ENCODE measurements around the gene PLXNA1.

DNA sequence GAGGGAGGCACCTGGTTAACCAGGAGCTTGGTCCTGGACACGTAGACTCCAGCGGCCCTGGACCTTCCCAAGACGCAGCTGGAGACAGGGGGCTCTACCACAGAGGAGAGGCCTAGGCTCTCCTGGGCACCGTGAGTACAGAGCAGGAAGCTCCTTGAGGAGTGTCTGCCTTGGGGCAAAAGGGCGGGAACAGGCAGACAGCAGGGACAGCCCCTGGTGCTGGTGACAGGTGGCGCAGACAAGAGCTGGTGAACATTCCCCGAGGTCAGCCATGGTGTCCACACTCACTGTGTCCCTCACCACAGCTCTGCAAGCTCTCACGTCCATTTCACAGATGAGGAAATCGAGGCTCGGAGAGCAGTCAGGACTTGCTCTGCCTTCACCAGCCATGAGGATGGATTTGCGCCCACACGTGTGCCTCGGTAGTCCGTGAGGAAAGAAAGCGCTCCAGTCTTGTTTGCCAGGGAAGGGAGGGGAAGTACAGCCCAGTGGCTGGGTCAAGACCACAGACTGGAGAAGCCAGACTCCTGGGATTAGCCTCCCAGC is 2.6 kb upstream of the PLXNA1 start:
- TF ChIP-seq, protein P1, sequence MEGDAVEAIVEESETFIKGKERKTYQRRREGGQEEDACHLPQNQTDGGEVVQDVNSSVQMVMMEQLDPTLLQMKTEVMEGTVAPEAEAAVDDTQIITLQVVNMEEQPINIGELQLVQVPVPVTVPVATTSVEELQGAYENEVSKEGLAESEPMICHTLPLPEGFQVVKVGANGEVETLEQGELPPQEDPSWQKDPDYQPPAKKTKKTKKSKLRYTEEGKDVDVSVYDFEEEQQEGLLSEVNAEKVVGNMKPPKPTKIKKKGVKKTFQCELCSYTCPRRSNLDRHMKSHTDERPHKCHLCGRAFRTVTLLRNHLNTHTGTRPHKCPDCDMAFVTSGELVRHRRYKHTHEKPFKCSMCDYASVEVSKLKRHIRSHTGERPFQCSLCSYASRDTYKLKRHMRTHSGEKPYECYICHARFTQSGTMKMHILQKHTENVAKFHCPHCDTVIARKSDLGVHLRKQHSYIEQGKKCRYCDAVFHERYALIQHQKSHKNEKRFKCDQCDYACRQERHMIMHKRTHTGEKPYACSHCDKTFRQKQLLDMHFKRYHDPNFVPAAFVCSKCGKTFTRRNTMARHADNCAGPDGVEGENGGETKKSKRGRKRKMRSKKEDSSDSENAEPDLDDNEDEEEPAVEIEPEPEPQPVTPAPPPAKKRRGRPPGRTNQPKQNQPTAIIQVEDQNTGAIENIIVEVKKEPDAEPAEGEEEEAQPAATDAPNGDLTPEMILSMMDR (IDR thresholded peaks at IDR 0.05), result no peak
- TF ChIP-seq ZFX (IDR thresholded peaks at IDR 0.05; ENCODE audit: borderline replicate concordance), result no peak

All from 22Rv1 (cell line).